OCI-LY1 (cell line): ENCODE measurements around the gene ARHGAP22.

Experiments used
- H2AFZ ChIP-seq: fragments of 200-600 bp; sonication (generic), shearing (Covaris generic); 2 replicates; pipeline ENCODE4 v1.6.0; 2014; ENCODE audit warnings: antibody characterized with exemption, mild to moderate bottlenecking, low read length
- H3F3A ChIP-seq: fragments of 200-600 bp; sonication (generic), shearing (Covaris generic); 2 replicates; pipeline ENCODE4 v1.6.0; 2014; ENCODE audit warnings: mild to moderate bottlenecking, antibody characterized with exemption, low read length, moderate library complexity; ENCODE audit not compliant: insufficient read depth
- H3K27ac ChIP-seq: fragments of 200-600 bp; sonication (generic); 2 replicates; pipeline ENCODE4 v1.5.1; 2014; ENCODE audit warnings: low read length, mixed run types, mild to moderate bottlenecking, low read depth; ENCODE audit not compliant: poor library complexity, severe bottlenecking
- H3K27me3 ChIP-seq: fragments of 200-600 bp; sonication (generic); 2 replicates; pipeline ENCODE4 v1.6.0; 2014; ENCODE audit warnings: antibody characterized with exemption, mild to moderate bottlenecking, low read length, moderate library complexity; ENCODE audit not compliant: insufficient read depth
- H3K36me3 ChIP-seq: fragments of 200-600 bp; sonication (generic); 2 replicates; pipeline ENCODE4 v1.6.1; 2014; ENCODE audit warnings: mild to moderate bottlenecking, antibody characterized with exemption, low read length, moderate library complexity, mixed read lengths; ENCODE audit not compliant: insufficient read depth
- H3K4me1 ChIP-seq: fragments of 200-600 bp; sonication (generic); 2 replicates; pipeline ENCODE4 v1.5.1; 2014; ENCODE audit warnings: mild to moderate bottlenecking, low read length, moderate library complexity; ENCODE audit not compliant: insufficient read depth, severe bottlenecking
- H3K4me2 ChIP-seq: fragments of 200-600 bp; sonication (generic), shearing (Covaris generic); 2 replicates; pipeline ENCODE4 v1.6.1; 2014; ENCODE audit warnings: low read length
- H3K4me3 ChIP-seq: fragments of 200-600 bp; sonication (generic); 2 replicates; pipeline ENCODE4 v1.5.1; 2014; ENCODE audit warnings: low read length, low read depth, mild to moderate bottlenecking, mixed read lengths; ENCODE audit not compliant: poor library complexity, severe bottlenecking
- H3K79me2 ChIP-seq: fragments of 200-600 bp; shearing (Covaris generic); 2 replicates; pipeline ENCODE4 v1.6.1; 2016; ENCODE audit warnings: mixed run types, low read length, mixed read lengths; ENCODE audit not compliant: insufficient read depth
- H3K9ac ChIP-seq: fragments of 200-600 bp; sonication (generic), shearing (Covaris generic); 2 replicates; pipeline ENCODE4 v1.6.1; 2014; ENCODE audit warnings: mild to moderate bottlenecking, low read length, mixed read lengths
- H3K9me2 ChIP-seq: fragments of 200-600 bp; sonication (generic), shearing (Covaris generic); 2 replicates; pipeline ENCODE4 v1.6.1; 2014; ENCODE audit warnings: low read depth, mild to moderate bottlenecking, low read length, mixed read lengths
- H3K9me3 ChIP-seq: fragments of 200-600 bp; shearing (Covaris generic); 2 replicates; pipeline ENCODE4 v1.6.1; 2014; ENCODE audit warnings: low read length, mixed read lengths
- H4K20me1 ChIP-seq: fragments of 200-600 bp; sonication (generic), shearing (Covaris generic); 2 replicates; pipeline ENCODE4 v1.6.0; 2016; ENCODE audit warnings: mild to moderate bottlenecking, low read length; ENCODE audit not compliant: insufficient read depth
- CTCF ChIP-seq: fragments of 200-600 bp; sonication (generic), shearing (Covaris generic); IDR thresholded peaks from 2 replicates; pipeline ENCODE4 v1.5.1; 2017; ENCODE audit warnings: mild to moderate bottlenecking, antibody characterized with exemption, low read length, moderate library complexity, mixed read lengths
- EZH2 ChIP-seq: fragments of 200-600 bp; sonication (generic), shearing (Covaris generic); IDR thresholded peaks from 2 replicates; pipeline ENCODE4 v1.8.0; 2017; ENCODE audit warnings: borderline replicate concordance, mixed run types, mild to moderate bottlenecking, antibody characterized with exemption, low read length, moderate library complexity, mixed read lengths

ARHGAP22 gene

DNA sequence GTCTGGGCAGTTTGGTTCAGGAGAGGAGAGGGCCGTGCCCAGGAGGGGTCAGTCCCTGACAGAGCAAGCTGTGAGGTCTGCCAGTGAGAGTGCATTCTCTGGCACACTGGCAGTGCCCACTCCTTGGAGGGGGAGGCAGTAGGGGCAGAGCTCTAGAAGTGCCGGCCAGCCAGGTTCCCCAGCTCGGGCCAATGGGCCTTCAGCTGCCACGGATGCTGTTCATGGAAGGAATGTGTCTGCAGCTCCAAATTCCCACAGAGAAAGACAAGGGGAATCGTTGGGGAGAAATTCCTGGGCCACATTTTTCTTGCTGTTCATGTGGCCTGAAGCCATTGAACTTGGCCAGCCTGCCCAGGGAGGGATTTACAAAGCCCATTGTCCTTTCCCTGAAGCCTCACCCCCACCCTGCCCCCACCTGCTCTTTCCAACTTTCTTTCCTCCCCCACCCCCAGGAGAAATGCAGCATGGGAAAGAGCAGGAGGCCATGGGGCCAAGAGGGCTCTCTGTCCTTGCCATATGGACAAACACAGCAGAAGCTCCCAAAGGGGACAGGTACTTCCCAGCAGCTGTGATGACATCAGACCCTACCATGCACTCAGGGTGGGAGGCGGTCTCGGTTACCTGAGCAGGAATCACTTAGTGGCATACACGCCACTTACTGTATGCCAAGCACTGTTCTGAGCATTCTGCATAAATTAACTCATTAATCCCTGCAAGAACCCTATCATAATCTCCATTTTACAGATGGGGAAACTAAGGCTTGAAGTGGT lies 70.7 kb downstream of the ARHGAP22 start:
- Histone ChIP-seq H3K36me3 (no peaks in the 10 kb centered on the region), H3K9me2 (no peaks in the 10 kb centered on the region), H3K4me3 (no peak overlapping the region), H3K4me2 (no peak overlapping the region), H3K9ac (no peak overlapping the region), H2AFZ (no peak overlapping the region), H3K27me3 (no peaks in the 10 kb centered on the region; the same call in 1 of the 2 replicates), H3K9me3 (no peaks in the 10 kb centered on the region), H4K20me1 (no peaks in the 10 kb centered on the region), H3K4me1 (no peaks in the 10 kb centered on the region), H3F3A (no peaks in the 10 kb centered on the region), H3K27ac (no peak overlapping the region), H3K79me2 (no peaks in the 10 kb centered on the region)
- TF ChIP-seq EZH2 = no peak
- no peak for TF ChIP-seq CTCF

DNA sequence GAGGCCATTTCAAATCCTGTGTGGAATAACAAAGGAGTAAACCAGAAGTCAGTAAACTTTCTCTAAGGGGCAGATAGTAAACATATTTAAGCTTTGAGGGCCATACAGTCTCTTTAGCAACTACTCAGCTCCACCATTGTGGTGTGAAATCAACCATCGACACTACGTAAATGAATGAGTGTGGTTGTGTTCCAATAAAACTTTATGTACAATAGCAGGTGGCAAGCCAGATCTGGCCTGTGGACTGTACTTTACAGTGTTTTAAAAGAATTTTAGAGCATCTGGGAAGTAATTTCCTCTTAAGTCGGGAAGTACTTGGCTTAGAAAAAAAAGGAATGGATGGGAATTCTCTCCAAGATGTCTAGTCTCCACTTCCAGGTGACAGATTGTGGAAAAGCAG lies 71.3 kb downstream of the ARHGAP22 start:
- Histone ChIP-seq H3K27me3 (no peaks in the 10 kb centered on the region; the same call in 1 of the 2 replicates), H3K79me2 (no peaks in the 10 kb centered on the region), H2AFZ (no peak overlapping the region), H3K9me3 (no peaks in the 10 kb centered on the region), H3K36me3 (no peaks in the 10 kb centered on the region), H3F3A (no peaks in the 10 kb centered on the region), H3K4me3 (no peak overlapping the region), H3K9me2 (no peaks in the 10 kb centered on the region), H3K27ac (no peak overlapping the region), H3K4me2 (no peak overlapping the region), H3K4me1 (no peaks in the 10 kb centered on the region), H4K20me1 (no peaks in the 10 kb centered on the region), H3K9ac (no peak overlapping the region)
- no peak for TF ChIP-seq CTCF
- TF ChIP-seq EZH2 = no peak

- Histone ChIP-seq H3K9ac (no peak overlapping the region), H3K36me3 (no peaks in the 10 kb centered on the region), H3F3A (no peaks in the 10 kb centered on the region), H3K4me2 (no peak overlapping the region), H3K4me1 (no peaks in the 10 kb centered on the region), H4K20me1 (no peaks in the 10 kb centered on the region), H3K27ac (no peak overlapping the region), H3K27me3 (no peaks in the 10 kb centered on the region; the same call in 1 of the 2 replicates), H3K4me3 (no peak overlapping the region), H2AFZ (no peak overlapping the region), H3K9me2 (no peaks in the 10 kb centered on the region), H3K9me3 (no peaks in the 10 kb centered on the region), H3K79me2 (no peaks in the 10 kb centered on the region)
- TF ChIP-seq EZH2 (no peak), CTCF (no peak)
Observed at GRCh38 chr10:48531486-48531885, 73.4 kb downstream of the ARHGAP22 start.
